AG10803 (cell line): ENCODE results near the gene CLDN9.

Experiments
- DNase-seq: peaks from one replicate; pipeline ENCODE4 v3.0.0; 2010; ENCODE audit warnings: low read depth
- H3K4me3 ChIP-seq: 2 replicates; pipeline ENCODE4 v1.5.1; 2011; ENCODE audit warnings: mild to moderate bottlenecking, low read length, control low read depth
- TF ChIP-seq, protein P1 (sequence below): conservative IDR thresholded peaks from 2 replicates; pipeline ENCODE4 v1.5.1; 2011; ENCODE audit warnings: mild to moderate bottlenecking, low read length, control low read depth, inconsistent platforms

Gene CLDN9

DNA sequence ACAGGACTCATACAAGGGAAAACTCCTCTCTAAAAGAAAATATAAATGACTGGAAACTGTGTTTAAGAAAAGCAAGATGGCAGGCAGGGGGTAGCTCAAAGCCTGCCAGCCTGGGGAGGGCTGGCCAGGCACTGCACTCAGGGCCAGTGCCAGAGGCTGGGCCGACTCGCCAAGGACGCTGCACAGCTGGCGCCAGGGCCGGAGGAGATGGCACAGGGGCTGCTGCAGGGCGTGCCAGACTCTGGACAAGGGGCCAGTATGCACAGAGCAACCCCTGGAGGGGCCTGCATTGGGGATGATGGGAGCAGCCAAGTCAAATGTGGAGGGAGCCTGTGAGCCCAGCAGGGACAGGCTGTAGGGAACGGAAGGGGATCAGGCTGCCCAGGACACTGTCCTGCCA lies 36.5 kb upstream of the CLDN9 start:
- TF ChIP-seq, protein P1, sequence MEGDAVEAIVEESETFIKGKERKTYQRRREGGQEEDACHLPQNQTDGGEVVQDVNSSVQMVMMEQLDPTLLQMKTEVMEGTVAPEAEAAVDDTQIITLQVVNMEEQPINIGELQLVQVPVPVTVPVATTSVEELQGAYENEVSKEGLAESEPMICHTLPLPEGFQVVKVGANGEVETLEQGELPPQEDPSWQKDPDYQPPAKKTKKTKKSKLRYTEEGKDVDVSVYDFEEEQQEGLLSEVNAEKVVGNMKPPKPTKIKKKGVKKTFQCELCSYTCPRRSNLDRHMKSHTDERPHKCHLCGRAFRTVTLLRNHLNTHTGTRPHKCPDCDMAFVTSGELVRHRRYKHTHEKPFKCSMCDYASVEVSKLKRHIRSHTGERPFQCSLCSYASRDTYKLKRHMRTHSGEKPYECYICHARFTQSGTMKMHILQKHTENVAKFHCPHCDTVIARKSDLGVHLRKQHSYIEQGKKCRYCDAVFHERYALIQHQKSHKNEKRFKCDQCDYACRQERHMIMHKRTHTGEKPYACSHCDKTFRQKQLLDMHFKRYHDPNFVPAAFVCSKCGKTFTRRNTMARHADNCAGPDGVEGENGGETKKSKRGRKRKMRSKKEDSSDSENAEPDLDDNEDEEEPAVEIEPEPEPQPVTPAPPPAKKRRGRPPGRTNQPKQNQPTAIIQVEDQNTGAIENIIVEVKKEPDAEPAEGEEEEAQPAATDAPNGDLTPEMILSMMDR: no peak
- no peak for DNase-seq
- no peak overlapping the region for H3K4me3 ChIP-seq

DNA sequence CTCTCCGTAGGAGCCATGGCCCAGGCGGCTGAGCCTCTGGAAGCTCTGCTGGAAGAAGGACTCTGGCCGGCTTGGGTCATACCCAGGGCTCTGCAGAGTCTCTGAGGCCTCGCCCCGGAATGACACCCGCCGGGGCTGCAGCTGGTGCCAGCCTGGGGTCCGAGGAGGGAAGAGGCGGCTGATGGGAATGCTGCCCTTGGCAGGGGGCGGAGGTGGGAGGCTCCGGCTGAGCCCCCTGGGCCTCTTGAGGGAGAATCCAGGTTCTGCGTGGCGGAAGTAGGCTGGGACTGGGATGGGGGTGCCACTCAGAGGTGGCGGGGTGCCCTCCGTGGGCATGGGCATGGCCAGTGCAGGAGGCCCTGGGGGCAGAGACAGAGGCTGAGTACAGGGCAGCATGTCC lies 36.0 kb upstream of the CLDN9 start:
- DNase-seq: no peak
- TF ChIP-seq, protein P1: no peak
- no peak overlapping the region for H3K4me3 ChIP-seq

DNA sequence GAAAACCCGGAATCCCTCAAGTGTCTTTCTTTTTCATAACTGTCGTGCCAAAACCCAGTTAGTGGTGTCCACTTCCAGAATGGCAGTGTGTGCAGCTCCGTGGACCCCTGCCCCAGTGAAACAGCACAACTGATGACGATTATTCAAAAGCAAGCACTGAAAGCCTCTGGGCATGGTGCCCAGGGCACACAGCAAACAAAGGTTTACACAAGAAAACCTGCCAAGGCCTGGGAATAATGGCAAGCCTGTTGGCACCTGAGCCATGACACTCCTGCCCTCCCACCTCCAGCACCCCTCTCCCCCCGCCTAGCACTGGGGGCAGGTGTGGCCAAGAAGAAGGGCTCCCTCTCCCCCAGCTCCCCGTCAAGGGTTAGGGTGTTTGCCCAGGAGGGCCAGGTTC lies 35.3 kb upstream of the CLDN9 start:
- TF ChIP-seq, protein P1: no peak
- H3K4me3 ChIP-seq: no peak overlapping the region
- no peak for DNase-seq

GRCh38 chr16:2979669-2980226 lies 33.0 kb upstream of the CLDN9 start:
- peak overlapping the region; percentile 62 for H3K4me3 ChIP-seq
- DNase-seq: no peak
- TF ChIP-seq, protein P1: no peak

DNA sequence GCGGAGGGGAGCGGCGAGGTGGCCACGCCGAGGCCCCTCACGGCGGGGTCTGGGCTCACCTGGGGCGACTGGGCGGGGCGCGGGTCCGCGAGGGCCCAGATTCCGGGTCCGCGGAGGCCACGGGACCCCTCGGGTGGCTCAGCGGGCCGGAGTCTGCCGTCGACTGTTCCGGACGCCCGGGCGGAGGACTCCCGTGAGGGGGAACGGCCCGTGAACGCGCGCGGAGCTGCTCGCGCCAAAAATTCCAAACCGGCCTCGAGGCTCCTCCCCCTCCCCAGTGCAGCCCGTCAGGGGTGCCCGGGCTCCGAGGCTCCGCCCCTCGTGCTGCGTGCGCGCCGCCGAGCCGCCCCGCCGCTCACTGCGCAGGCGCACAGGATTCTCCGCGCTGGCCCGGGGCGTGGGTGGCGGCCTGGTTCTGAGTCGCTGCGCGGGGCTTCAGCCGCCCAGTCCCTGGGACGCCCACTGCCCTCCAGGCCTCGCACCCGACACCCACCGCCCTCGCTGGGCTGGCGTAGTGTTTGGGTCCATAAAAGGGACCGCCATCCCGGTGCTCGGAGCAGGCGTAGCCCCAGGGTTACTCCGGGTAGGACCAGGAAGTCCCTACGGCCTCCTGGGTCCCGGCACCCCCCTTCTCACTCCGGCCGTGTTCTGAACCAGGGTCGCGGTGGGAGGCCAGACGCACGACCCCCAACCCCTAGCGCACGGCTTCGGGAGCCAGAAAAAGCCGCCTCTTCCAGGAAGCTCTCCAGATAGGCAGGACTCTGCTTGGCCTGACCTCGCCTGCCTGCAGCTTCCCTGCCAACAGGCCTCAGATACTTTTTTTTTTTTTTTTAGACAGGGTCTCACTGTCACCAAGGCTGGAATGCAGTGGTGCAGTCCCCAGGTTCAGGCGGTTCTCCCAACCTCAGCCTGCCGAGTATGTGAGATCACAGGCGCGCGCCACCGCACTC lies 32.2 kb upstream of the CLDN9 start, which contains the start of gene PKMYT1:
PKMYT1 (minus strand) TSS at position 220 of the 950 bp plus-strand sequence. CDS start 789 bp downstream, outside the sequence.
- TF ChIP-seq, protein P1: no peak
- peak; percentile 76 for DNase-seq
- peak within 1 kb of the TSS; percentile 85 for H3K4me3 ChIP-seq

- DNase-seq: no peak
- peak overlapping the region; percentile 85; the same call in 1 of the 2 replicates for H3K4me3 ChIP-seq
- TF ChIP-seq, protein P1: no peak
Measured at GRCh38 chr16:2981177-2981898, 31.4 kb upstream of the CLDN9 start.
